Measurements from ENCODE around the gene ADGRA1. TPM values are rescaled to one million over a fixed set of nuclear protein-coding genes. Genes with fewer than 3 reads are reported as not detected.

ADGRA1 gene
- total and polyA plus RNA-seq, 2 of the 8 experiments (the other 6 are each of a cell fraction or from before 2014, with no cell fraction given) = 0.17 to 0.21 TPM

Other genes with a start within 250 kb of the ADGRA1 start
- 3.1 and 4.8 TPM in 2 replicates for gene CFAP46, start 145.4 kb upstream of the ADGRA1 start, total RNA-seq (2021; fragmentation: NEBNext Ultra II Directional; extraction: Animal tissue kit (Norgen Biotek cat#: 25700))
- 2.2 and 2.6 TPM in 2 replicates for gene CFAP46, start 145.4 kb upstream of the ADGRA1 start, polyA plus RNA-seq (2011; rRNA removed)
- gene KNDC1, start 72.3 kb downstream of the ADGRA1 start, total RNA-seq (2021; fragmentation: NEBNext Ultra II Directional; extraction: Animal tissue kit (Norgen Biotek cat#: 25700)) = 16.7 and 19.3 TPM in 2 replicates
- gene KNDC1, start 72.3 kb downstream of the ADGRA1 start, polyA plus RNA-seq (2011; rRNA removed) = 7.5 and 10.4 TPM in 2 replicates
- gene UTF1, start 142.3 kb downstream of the ADGRA1 start, total RNA-seq (2021; fragmentation: NEBNext Ultra II Directional; extraction: Animal tissue kit (Norgen Biotek cat#: 25700)) = 21.7 and 21.8 TPM in 2 replicates
- gene UTF1, start 142.3 kb downstream of the ADGRA1 start, polyA plus RNA-seq (2011; rRNA removed) = 0.47 and 0.97 TPM in 2 replicates
- 4.7 and 5.6 TPM in 2 replicates for gene VENTX, start 149.9 kb downstream of the ADGRA1 start, total RNA-seq (2021; fragmentation: NEBNext Ultra II Directional; extraction: Animal tissue kit (Norgen Biotek cat#: 25700))
- gene VENTX, start 149.9 kb downstream of the ADGRA1 start, polyA plus RNA-seq (2011; rRNA removed) = 5.6 and 7.8 TPM in 2 replicates
- gene ADAM8, start 188.9 kb downstream of the ADGRA1 start, total RNA-seq (2021; fragmentation: NEBNext Ultra II Directional; extraction: Animal tissue kit (Norgen Biotek cat#: 25700)) = 4.4 and 4.6 TPM in 2 replicates
- 4.6 and 6.0 TPM in 2 replicates for gene ADAM8, start 188.9 kb downstream of the ADGRA1 start, polyA plus RNA-seq (2011; rRNA removed)
- gene TUBGCP2, start 220.9 kb downstream of the ADGRA1 start, total RNA-seq (2021; fragmentation: NEBNext Ultra II Directional; extraction: Animal tissue kit (Norgen Biotek cat#: 25700)) = 51.9 and 54.2 TPM in 2 replicates
- 34.9 and 43.9 TPM in 2 replicates for gene TUBGCP2, start 220.9 kb downstream of the ADGRA1 start, polyA plus RNA-seq (2011; rRNA removed)
- gene ZNF511, start 221.0 kb downstream of the ADGRA1 start, total RNA-seq (2021; fragmentation: NEBNext Ultra II Directional; extraction: Animal tissue kit (Norgen Biotek cat#: 25700)) = 64.5 and 71.7 TPM in 2 replicates
- 55.4 and 70.5 TPM in 2 replicates for gene ZNF511, start 221.0 kb downstream of the ADGRA1 start, polyA plus RNA-seq (2011; rRNA removed)
- gene CALY, start 249.0 kb downstream of the ADGRA1 start, total RNA-seq (2021; fragmentation: NEBNext Ultra II Directional; extraction: Animal tissue kit (Norgen Biotek cat#: 25700)) = 1.3 and 1.7 TPM in 2 replicates
- 1.5 and 3.2 TPM in 2 replicates for gene CALY, start 249.0 kb downstream of the ADGRA1 start, polyA plus RNA-seq (2011; rRNA removed)